GM12878 (cell line): ENCODE measurements around the gene PMEL. TPM values are rescaled to one million over a fixed set of nuclear protein-coding genes. Genes with fewer than 3 reads are reported as not detected.

Experiments
- BCL11A ChIP-seq: IDR thresholded peaks from 2 replicates; pipeline ENCODE4 v1.6.1; 2011; ENCODE audit warnings: low read depth, low read length
- BHLHE40 ChIP-seq, 2 experiments: fragments of 450-650 bp in 1 of 2; IDR thresholded peaks; 2 replicates each; pipeline ENCODE4 v1.6.1; 2011 to 2017; ENCODE audit warnings: low read depth in 2 of 2, borderline replicate concordance in 1 of 2, improper control_type of control experiment in 1 of 2, low read length in 1 of 2, mild to moderate bottlenecking in 1 of 2
- BRCA1 ChIP-seq: IDR thresholded peaks from 2 replicates; pipeline ENCODE4 v1.6.1; 2011; ENCODE audit warnings: low read depth, low read length, improper control_type of control experiment
- EED ChIP-seq: sonication (generic); IDR thresholded peaks from 2 replicates; pipeline ENCODE4 v1.6.1; 2016; ENCODE audit warnings: antibody characterized with exemption, low read depth
- EGR1 ChIP-seq, 2 experiments: IDR thresholded peaks; 1 replicate in 1 of 2; 2 replicates in 1 of 2; pipeline ENCODE4 v1.6.1; 2011 to 2012; ENCODE audit warnings: low read depth in 2 of 2, low read length in 2 of 2, borderline replicate concordance in 1 of 2, mild to moderate bottlenecking in 1 of 2, moderate library complexity in 1 of 2
- GATAD2B ChIP-seq: fragments of 450-650 bp; conservative IDR thresholded peaks from 2 replicates; pipeline ENCODE4 v1.6.1; 2017; ENCODE audit warnings: low read depth, mild to moderate bottlenecking, moderate library complexity
- HDAC2 ChIP-seq: fragments of 200-600 bp; sonication (generic); IDR thresholded peaks from 2 replicates; pipeline ENCODE4 v1.6.1; 2017
- IKZF1 ChIP-seq: fragments of 450-650 bp; conservative IDR thresholded peaks from 2 replicates; pipeline ENCODE4 v1.6.1; 2017; ENCODE audit warnings: antibody characterized with exemption, mild to moderate bottlenecking
- JUND ChIP-seq: IDR thresholded peaks from 2 replicates; pipeline ENCODE4 v1.6.1; 2012; ENCODE audit warnings: low read depth, mild to moderate bottlenecking, low read length, improper control_type of control experiment, moderate library complexity
- LARP7 ChIP-seq: fragments of 450-650 bp; IDR thresholded peaks from 2 replicates; pipeline ENCODE4 v1.6.1; 2017; ENCODE audit warnings: mild to moderate bottlenecking
- MYC ChIP-seq: IDR thresholded peaks from 2 replicates; pipeline ENCODE4 v1.6.1; 2011; ENCODE audit warnings: mild to moderate bottlenecking, low read length, moderate library complexity, inconsistent platforms; ENCODE audit not compliant: insufficient read depth, insufficient replicate concordance, insufficient read length, severe bottlenecking
- NKRF ChIP-seq: fragments of 450-650 bp; conservative IDR thresholded peaks from 2 replicates; pipeline ENCODE4 v1.6.1; 2017; ENCODE audit warnings: mild to moderate bottlenecking, moderate library complexity
- PAX5 ChIP-seq: IDR thresholded peaks from 2 replicates; pipeline ENCODE4 v1.6.1; 2011; ENCODE audit warnings: low read depth, low read length, borderline replicate concordance
- PAX8 ChIP-seq: fragments of 450-650 bp; IDR thresholded peaks from 2 replicates; pipeline ENCODE4 v1.6.1; 2017; ENCODE audit warnings: mild to moderate bottlenecking, moderate library complexity
- POLR2AphosphoS2 ChIP-seq: IDR thresholded peaks from 2 replicates; pipeline ENCODE4 v1.6.1; 2011; ENCODE audit warnings: low read depth, mild to moderate bottlenecking, low read length, improper control_type of control experiment, moderate library complexity
- RAD51 ChIP-seq: fragments of 450-650 bp; IDR thresholded peaks from 2 replicates; pipeline ENCODE4 v1.6.1; 2016; ENCODE audit warnings: moderate library complexity, mild to moderate bottlenecking, inconsistent platforms
- RB1 ChIP-seq: fragments of 450-650 bp; formaldehyde crosslinking; IDR thresholded peaks from 2 replicates; pipeline ENCODE4 v1.6.1; 2017; ENCODE audit warnings: mild to moderate bottlenecking, borderline replicate concordance
- RBBP5 ChIP-seq: fragments of 200-600 bp; sonication (generic); conservative IDR thresholded peaks from 2 replicates; pipeline ENCODE4 v1.6.1; 2016
- RUNX3 ChIP-seq: IDR thresholded peaks from 2 replicates; pipeline ENCODE4 v1.6.1; 2012; ENCODE audit warnings: low read length, inconsistent platforms
- SUZ12 ChIP-seq: fragments of 200-600 bp; sonication (generic); IDR thresholded peaks from one replicate; pipeline ENCODE4 v1.6.1; 2018; ENCODE audit warnings: antibody characterized with exemption, mild to moderate bottlenecking; ENCODE audit not compliant: unreplicated experiment
- TBL1XR1 ChIP-seq: IDR thresholded peaks from 2 replicates; pipeline ENCODE4 v1.6.1; 2012; ENCODE audit warnings: low read depth, low read length, improper control_type of control experiment
- TCF12 ChIP-seq: IDR thresholded peaks from 2 replicates; pipeline ENCODE4 v1.6.1; 2011; ENCODE audit warnings: low read depth, mild to moderate bottlenecking, low read length
- TCF3 ChIP-seq: IDR thresholded peaks from 2 replicates; pipeline ENCODE4 v1.6.1; 2012; ENCODE audit warnings: low read depth, mild to moderate bottlenecking, low read length, borderline replicate concordance; ENCODE audit not compliant: insufficient read depth
- polyA plus RNA-seq, 11 experiments: library from polyadenylated mRNA; depleted of rRNA in 4 of 11; unstranded in 6 of 11; stranded (reverse) in 5 of 11; fragments of >200 nt; fragmentation: Nextera tagmentation in 4 of 11; fragmentation: Illumina TruSeq in 1 of 11; extraction: Ambion mirVana in 4 of 11; extraction: Trizol in 1 of 11; gene quantifications; 1 replicate in 1 of 11; 2 replicates in 10 of 11; pipeline versions ENCODE4 v1.2.1 to v1.2.3, GENCODE V29; 2011 to 2016; ENCODE audit warnings: inconsistent platforms in 2 of 11, missing spikeins in 2 of 11, low read depth in 1 of 11
- total RNA-seq, 4 experiments: library from RNA; depleted of rRNA in 3 of 4; stranded (reverse); fragments of >200 nt in 3 of 4; fragmentation: Illumina TruSeq in 1 of 4; extraction: Trizol in 1 of 4; gene quantifications; 2 replicates each; pipeline versions ENCODE4 v1.2.1 to v1.2.3, GENCODE V29; 2013 to 2021
- TF ChIP-seq, protein P1 (sequence below): fragments of 450-650 bp; IDR thresholded peaks from 2 replicates; pipeline ENCODE4 v1.6.1; 2017; ENCODE audit warnings: low read depth, mild to moderate bottlenecking, moderate library complexity
- TF ChIP-seq, protein P2 (sequence below): IDR thresholded peaks from 2 replicates; pipeline ENCODE4 v1.6.1; 2011; ENCODE audit warnings: low read depth, low read length, improper control_type of control experiment, borderline replicate concordance
- TF ChIP-seq, protein P3 (sequence below): fragments of 450-650 bp; IDR thresholded peaks from 2 replicates; pipeline ENCODE4 v1.6.1; 2017; ENCODE audit warnings: antibody characterized with exemption, mild to moderate bottlenecking, moderate library complexity

The PMEL gene
- total and polyA plus RNA-seq, 10 of the 15 experiments (the other 5 are each of a cell fraction or from before 2014, with no cell fraction given), result 0.32 to 1.6 (median 0.56) TPM

DNA sequence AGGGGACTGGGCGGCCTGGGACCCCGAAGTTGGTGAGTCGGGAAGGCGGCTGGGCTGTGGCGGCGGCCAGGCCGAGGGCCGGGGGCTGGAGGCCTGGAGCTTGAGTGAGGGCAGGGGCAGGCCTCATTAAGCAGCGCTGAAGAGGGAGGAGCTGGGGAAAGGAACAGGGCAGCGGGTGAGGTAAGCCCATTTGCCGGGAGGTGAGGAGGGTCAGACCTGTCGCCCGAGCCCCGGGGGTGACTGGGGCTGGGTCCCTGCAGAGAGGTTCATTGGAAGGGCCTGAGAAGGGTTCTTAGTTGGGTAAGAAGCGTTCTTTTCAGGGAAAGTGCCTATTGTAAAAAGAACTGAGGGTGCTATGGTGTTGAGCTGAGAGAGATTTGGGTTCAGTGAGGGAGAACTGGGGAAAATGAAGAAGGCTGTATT lies 8.5 kb upstream of the PMEL start (continued):
- TF ChIP-seq IKZF1 (0 out of 2 replicates have a peak, but pooled peaks have one; percentile 9), BRCA1 (no peak), EED (no peak), EGR1 (IDR thresholded peaks at IDR 0.05; ENCODE audit: borderline replicate concordance in 1 of 2, low read depth in 2 of 2, low read length in 2 of 2) (no peak), NKRF (no peak), PAX8 (no peak), PAX5 (no peak), POLR2AphosphoS2 (no peak), LARP7 (0 out of 2 replicates have a peak, but pooled peaks have one; percentile 43), GATAD2B (peak; percentile 66; the same call in 1 of the 2 replicates), TCF3 (no peak), RUNX3 (no peak), BCL11A (no peak), RAD51 (no peak), MYC (peak; percentile 18), BHLHE40 (IDR thresholded peaks at IDR 0.05; ENCODE audit: borderline replicate concordance in 1 of 2, low read depth in 2 of 2, low read length in 1 of 2) (no peak), JUND (no peak), RBBP5 (no peak), TCF12 (no peak), TBL1XR1 (no peak), RB1 (no peak), SUZ12 (no peak), HDAC2 (no peak)
- TF ChIP-seq, protein P1, sequence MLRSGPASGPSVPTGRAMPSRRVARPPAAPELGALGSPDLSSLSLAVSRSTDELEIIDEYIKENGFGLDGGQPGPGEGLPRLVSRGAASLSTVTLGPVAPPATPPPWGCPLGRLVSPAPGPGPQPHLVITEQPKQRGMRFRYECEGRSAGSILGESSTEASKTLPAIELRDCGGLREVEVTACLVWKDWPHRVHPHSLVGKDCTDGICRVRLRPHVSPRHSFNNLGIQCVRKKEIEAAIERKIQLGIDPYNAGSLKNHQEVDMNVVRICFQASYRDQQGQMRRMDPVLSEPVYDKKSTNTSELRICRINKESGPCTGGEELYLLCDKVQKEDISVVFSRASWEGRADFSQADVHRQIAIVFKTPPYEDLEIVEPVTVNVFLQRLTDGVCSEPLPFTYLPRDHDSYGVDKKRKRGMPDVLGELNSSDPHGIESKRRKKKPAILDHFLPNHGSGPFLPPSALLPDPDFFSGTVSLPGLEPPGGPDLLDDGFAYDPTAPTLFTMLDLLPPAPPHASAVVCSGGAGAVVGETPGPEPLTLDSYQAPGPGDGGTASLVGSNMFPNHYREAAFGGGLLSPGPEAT, result 0 out of 2 replicates have a peak, but pooled peaks have one; percentile 16
- TF ChIP-seq, protein P2, sequence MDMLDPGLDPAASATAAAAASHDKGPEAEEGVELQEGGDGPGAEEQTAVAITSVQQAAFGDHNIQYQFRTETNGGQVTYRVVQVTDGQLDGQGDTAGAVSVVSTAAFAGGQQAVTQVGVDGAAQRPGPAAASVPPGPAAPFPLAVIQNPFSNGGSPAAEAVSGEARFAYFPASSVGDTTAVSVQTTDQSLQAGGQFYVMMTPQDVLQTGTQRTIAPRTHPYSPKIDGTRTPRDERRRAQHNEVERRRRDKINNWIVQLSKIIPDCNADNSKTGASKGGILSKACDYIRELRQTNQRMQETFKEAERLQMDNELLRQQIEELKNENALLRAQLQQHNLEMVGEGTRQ, result no peak
- TF ChIP-seq, protein P3, sequence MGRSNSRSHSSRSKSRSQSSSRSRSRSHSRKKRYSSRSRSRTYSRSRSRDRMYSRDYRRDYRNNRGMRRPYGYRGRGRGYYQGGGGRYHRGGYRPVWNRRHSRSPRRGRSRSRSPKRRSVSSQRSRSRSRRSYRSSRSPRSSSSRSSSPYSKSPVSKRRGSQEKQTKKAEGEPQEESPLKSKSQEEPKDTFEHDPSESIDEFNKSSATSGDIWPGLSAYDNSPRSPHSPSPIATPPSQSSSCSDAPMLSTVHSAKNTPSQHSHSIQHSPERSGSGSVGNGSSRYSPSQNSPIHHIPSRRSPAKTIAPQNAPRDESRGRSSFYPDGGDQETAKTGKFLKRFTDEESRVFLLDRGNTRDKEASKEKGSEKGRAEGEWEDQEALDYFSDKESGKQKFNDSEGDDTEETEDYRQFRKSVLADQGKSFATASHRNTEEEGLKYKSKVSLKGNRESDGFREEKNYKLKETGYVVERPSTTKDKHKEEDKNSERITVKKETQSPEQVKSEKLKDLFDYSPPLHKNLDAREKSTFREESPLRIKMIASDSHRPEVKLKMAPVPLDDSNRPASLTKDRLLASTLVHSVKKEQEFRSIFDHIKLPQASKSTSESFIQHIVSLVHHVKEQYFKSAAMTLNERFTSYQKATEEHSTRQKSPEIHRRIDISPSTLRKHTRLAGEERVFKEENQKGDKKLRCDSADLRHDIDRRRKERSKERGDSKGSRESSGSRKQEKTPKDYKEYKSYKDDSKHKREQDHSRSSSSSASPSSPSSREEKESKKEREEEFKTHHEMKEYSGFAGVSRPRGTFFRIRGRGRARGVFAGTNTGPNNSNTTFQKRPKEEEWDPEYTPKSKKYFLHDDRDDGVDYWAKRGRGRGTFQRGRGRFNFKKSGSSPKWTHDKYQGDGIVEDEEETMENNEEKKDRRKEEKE, result no peak
